Measurements from ENCODE around the gene KAZN.

The KAZN gene

DNA sequence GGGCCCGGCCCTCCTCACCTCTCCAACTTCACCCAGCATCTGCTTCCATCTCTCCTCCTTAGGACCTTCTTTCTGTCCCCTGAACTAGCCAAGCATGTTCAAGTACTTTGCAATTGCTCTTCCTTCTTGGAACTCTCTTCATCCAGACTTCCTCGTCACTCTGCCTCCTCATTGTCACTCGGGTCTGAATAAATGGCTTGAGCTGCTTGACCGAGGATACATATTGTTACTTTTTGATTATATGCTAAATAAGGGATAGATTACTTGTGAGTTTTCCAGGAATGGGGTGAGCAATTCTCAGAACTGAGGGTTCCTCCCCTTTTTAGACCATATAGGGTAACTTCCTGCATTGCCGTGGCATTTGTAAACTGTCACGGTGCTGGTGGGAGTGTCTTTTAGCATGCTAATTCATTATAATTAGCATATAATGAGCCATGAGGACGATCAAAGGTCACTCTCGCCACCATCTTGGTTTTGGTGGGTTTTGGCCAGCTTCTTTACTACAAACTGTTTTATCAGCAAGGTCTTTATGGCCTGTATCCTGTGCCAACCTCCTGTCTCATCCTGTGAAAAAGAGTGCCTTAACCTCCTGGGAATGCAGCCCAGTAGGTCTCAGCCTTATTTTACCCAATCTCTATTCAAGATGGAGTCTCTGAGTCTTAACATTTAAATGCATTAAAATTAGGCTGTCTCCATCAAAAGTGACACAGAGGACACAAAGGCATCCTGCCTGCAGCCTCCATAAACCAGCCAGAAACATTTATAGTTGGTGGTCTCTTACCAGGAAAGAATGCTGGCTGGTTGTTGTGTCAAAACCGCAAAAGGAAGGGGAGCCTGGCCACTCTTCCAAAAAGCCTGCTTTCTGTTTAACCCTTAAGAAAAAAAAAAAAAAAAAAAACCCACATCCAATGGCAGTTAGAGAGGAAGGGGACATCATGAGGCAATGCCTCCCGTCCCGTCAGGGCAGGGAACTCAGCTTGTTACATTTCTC is 179.3 kb downstream of the KAZN start:
- no peak for DNase-seq

DNA sequence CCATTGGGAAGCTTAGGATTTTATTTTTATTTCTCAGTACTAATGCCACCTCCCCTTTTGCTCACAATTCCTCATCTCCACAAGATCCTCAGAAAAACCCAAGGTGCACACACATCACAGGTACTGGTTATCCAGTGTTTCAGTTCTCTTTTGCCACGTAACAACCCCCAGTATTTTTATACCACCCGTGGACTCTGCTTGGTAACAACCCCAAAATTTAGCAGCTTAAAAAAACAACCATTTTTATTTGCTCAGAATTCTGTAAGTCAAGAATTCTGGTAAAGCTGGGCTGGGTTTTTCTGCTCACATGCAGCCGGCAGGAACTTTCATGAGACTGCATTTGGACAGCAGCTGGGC is 180.0 kb downstream of the KAZN start:
- no peak for DNase-seq

DNA sequence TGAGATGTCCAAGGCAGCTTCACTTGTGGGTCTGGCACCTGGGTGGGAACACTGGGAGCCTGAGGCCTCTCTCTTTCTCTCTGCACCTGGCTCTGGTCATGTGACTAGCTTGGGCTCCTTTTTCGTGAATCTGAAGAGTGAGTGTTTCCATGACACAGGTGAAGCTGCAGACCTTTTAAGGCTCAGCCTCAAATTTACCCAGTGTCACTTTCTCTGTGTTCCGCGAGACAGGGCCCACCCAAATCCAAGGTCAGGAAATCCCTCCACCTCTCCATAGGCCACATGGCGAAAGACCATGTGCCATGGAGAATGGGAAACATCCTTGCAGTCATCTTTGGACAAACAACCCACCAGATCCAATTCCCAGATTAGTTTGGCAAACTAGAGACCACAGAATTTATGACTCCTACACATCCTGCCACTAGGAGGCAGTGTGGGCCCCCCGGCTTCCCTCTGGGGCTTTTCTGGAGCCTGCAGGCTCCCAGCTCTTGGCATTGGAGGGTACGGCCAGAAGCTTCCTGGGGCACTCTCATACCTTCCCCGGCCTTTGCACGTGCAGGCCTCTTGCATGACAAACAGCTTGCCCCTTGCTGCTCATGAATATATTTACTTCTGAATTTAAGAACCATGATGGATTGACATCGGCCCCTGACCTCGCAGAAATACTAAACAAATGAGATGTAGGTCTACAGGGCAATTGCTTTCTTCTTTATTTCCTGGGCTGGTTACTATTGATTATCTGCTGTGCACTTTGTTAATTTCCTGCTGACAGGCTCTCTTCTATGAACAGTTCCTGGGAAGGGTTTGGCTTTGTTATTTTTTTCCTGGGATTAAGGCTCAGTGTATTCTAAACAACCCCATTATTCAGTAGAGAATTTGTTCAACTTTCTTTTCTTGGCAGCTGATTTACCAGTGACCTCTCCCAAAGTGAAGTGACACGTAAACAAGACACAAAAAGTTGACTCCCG is 180.7 kb downstream of the KAZN start:
- peak; percentile 26 for DNase-seq

DNA sequence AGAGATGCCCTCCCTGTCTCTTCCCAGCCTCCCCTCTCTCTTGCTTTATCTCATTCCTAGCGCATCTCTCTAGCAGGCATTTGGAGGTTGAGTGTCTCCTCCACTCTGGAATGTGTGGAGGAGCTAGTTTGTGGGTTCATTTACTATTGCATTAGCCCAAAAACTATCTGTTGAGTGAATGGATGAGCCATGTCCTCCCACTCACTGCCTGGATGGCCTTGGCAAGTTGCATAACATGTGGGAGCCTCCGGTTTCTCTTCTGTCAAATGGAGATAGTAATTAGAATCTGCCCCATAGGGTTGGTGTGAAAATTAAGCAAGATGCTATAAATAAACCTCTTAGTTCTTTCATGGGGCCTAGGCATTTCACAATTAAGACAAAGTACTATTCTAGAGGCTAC is 181.8 kb downstream of the KAZN start:
- no peak for DNase-seq

DNA sequence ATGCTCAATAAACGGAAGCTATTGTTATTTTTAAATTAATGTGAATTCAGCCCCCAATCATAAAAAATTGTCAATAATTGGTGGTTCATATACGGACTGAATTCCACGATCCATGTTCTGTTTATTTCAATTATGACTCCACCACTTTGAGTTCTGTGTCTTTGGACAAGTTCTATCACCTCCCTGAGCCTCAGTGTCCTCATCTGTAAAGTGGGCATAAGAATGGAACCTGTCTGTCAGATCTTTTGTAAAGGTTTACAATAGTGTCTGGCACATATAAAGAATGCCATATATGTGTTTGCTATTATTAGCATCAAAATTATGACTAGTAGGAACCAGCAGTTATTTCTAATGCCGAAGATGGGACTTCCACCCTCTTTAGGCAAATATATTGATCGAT is 183.3 kb downstream of the KAZN start:
- no peak for DNase-seq

DNA sequence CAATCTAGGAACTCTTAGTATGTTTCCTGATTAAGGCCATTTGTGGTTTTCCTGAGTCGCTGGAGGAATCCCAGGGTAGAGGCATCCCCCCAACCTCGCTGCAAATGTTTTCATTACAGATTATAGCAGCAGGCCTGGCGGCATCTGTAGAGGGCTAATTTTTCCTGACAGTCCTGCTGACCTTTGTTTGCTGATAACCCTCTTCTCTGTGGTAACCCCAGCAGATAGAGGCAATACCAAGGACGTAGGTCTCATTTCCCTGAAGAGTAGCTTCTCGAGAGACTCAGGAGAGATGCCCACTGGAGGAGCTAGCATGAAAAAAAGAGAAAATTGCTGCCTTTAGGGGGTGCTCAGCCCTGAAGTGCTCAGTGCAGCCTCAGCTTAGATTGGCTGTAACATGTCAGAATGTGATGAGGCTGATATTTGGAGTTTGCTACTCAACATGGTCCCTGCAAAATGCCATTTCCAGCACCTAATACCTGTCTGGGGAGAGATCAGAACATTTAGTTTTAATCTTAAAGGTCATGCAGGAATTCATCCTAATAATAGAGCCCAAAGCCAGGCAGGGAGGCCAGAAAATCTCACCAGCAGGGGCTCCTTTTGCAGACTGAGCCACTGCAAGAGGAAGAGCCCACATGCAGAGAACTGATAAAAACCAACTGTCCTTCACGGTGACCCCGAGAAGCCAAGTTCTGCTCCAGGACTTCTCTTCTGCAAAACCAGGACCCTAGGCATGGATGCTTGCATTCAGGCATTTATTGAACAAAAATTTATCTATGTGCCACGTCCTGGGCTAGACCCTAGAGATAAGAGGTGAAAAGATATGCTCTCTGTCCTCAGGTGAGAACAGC is 184.5 kb downstream of the KAZN start:
- peak; percentile 11 for DNase-seq

DNA sequence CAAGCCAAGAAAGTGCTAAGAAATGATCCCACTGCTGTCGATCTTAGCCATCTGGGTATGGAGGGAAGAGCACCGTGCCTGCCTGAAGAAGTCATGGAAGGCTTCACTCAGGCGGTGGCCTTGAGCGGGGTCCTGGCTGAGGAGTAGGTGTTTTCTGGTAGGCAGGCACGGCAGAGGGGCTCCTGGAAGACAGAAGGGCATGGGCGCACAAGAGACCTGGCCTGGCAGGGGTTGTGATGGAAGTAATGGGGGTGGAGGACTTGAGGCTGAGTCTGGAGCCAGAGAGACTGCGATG is 185.1 kb downstream of the KAZN start:
- DNase-seq, result no peak

DNA sequence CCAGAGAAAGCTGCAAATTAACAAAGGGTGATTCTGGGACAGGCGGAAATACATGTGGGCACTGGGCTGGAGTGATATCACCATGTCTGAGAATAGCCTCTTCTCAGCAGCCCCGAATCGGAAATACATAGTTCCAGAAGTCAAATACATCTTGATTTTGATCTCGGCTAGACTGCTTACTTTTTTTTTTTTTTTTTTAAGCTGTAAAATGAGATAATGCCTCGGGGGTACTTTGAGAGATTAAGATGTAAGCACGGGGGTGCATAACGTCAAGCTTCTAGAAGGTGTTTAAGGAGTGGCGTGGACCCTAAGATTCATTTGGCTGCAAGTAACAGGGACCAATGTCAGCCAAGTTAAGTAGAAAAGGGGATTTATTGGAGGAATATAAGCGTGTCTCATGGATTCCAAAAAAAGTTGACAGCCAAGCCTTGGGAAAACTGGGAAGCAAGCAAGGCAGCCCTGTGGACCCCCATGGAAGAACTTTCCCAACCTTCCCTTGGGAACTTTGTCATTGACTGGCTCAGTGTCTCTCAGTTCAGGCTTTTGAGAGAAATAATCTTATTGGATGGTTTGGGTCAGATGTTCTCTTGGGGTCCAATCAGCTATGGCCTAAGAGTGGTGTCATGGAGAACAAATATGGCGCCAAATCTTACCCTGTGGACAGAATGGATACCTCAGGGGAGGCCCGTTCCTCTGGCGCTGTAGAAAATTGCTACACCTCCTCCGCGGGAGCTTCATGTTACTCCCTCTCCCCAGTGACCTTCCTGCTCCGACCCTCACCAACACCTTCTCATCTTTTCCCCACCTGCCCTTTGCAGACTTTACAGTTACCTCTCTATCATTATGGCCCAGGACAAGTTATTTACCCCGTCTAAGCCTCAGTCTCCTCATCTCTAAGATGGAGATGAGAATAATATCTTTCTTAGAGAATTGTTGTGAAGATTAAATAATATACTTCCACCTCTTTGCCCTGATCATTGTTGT is 186.6 kb downstream of the KAZN start:
- no peak for DNase-seq

DNA sequence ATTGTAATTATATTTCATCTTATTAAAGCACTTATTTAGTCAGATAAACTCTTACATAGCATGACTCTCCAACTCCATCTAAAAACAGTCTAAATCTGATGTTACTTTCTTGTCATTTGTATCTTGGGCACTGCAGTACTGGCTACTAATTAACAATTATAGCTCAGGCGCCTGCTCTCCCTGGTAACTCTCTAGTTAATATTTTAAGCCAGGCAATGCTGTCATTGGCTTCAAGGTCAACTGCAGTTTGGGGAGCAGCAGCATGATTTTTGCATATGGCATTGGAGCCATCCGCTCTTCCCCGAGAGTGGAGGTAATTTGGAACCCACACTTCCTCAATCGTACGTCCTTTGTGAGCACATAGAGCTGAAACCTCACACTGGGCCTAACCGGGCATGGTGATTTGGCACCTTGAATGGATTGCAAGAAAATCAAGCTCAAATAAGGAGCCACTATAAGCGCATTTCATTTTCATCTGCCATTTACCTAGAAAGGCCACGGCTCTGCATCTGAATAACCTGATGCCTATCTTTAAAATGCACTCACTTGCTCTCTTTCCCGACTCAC is 187.7 kb downstream of the KAZN start:
- DNase-seq, result no peak

DNA sequence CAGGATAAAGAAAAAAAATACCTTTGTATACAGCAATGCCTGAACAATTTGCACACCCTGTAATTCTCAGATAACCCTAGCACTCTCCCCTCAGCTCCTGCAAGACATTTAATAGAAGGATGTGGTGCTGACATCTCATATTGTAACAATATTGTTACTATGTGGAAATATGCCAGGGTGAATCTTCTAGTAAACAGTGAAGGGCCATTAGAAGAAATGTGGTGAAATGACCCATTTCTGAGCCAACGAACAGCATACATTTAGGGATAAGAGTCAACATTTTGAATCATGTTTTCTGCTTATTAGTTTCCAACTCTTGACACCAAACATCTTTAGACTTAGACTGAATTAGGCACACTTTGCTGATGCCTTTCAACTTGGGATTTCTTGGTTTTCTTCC is 188.2 kb downstream of the KAZN start:
- DNase-seq, result no peak

DNA sequence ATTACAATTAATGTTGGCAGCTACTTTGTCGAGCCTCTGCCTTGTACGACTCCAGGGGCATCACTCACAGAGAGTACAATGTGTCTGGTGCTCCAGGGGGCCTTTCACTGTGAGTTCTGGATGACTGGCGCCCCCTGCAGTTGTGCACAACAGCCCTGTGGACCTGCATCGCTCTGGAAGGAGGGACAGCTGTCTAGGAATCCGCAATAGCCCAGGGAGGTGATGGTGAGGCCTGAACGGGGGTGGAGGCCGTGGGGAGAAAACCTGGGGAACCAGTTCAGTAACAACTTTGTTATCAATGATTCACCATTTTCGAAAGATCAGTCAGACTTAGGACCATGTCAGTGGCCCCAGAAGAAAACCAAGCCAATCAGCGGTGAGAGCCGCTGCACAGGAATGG is 189.1 kb downstream of the KAZN start:
- no peak for DNase-seq

DNA sequence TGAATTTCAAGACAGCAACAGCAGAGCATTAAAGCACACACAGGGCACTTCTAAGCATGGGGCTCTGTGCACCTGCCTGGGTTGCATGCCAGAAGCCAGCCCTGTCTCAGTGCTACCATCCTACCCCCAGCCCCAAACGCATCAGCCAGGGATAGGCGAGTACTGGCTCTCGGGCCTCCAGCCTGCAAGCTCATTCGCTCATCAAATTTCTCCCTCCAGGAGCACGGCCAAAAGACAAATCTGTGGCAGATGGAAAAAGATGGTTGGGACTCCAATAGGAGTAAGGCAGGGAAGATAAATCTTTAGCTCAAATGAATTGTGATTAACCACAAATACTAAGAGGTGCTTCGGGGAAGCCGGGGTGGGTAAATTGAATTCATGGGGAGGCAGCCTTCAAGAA is 189.6 kb downstream of the KAZN start:
- DNase-seq, result no peak

DNA sequence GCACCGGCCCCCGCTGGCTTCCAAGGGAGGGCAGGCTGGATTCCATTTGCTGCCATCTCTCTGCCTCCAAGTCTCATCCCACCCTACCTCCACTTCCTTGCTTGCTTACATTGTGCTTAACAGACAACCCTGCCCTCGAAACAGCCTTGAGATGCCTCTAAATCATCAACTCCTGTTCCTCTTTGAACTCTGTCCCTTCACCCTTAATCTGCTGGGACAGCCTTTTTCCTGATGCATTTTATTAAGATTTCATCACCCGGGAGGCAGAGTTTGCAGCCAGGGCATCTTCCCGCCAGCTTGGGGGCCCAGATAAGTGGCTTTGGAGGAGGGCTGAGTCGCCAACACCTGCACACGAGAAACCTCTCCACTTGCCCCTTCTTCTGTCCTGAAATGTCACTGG is 192.5 kb downstream of the KAZN start:
- DNase-seq, result no peak

DNA sequence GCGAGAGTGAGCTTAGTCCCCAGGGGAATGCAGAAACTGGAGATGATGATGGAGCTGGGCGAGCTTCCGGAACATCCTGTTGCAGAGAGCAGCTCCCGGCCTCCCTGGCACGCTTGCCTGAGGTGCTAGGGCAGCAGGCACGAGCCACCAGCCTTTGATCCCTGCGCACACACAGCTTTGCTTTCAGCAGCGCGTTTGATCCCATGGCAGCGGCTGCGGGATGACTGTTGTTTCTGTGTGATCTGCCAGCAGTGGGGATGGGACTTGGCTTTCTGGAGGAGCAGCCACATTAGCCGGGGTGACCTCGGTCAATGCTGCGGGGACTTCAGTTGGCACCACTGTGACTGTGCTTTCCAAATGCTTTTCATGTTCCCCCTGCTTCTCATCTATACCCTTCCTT is 193.2 kb downstream of the KAZN start:
- no peak for DNase-seq

DNA sequence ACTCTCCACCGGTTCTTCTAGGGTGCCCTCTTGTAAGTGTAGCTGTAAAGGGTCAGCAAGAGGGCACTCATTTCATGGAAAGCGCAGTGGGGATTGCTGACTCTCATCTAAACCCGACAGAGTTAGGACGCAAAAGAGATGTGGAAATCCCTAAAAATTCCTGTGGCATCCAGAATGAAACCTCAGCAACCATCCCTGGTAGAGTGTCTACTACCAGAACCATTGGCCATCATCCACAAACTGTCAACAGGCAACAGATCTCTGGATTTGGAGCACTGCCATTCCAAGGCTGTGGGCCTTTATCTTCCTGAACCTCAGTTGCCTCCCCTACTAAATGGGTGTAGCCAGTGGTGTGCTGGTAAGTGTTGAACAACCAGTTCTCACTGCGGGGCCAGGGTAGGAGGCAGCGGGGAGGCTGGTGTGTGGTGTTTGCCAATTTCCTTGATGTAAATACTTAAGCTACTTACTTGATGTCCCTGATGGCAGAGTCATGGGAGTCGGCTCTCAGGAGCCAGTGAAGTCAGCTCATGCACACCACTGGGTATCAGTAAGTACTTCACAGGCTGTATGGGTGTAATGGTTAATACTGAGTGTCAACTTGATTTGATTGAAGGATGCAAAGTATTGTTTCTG is 195.8 kb downstream of the KAZN start:
- peak; percentile 66 for DNase-seq

DNA sequence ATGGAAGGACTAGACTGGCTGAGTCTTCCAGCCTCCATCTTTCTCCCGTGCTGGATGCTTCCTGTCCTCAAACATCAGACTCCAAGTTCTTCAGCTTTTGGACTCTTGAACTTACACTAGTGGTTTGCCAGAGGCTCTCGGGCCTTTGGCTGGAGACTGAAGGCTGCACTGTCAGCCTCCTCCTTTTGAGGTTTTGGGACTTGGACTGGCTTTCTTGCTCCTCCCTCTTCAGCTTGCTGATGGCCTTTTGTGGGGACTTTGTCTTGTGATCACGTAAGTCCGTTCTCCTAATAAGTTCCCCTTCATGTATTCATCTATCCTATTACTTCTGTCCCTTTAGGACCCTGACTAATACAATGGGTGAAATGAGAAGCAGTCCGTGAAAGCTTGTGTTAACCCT is 196.4 kb downstream of the KAZN start:
- DNase-seq, result no peak

DNA sequence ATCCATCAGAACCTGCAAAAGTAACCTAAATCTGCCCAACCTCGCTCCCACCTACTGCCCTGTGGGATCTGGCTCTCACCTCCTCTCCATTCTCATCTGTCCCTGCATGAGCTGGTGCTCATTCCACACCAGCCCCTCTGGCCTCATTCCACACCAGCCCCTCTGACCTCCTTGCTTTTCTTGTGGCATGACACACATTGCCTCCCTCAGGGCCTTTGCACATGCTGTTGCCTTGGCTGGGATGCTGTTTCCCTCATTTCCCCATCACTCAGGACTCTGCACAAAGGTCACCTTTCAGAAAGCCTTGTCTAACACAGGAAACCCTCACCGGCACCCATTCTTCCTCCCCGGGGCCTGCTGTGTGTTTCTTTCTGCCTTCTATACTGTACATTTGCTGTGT is 197.1 kb downstream of the KAZN start:
- no peak for DNase-seq

DNA sequence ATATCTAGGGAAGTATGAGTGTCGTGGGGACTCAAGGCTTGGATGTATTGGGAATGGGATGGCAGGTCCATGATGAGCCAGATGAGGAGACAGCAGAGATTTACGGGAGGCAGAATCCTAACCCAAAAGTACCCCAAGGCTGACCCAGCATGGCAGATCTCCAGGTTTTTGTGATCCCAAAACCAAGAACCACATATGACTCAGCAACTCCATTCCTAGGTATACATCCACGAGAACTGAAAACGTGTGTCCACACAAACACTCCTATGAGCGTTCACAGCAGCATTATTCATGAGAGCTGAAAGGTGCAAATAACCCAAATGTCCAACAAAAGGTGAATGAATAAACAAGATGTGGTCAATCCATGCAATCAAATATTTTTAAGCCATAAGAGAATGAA is 201.5 kb downstream of the KAZN start:
- DNase-seq, result no peak

DNA sequence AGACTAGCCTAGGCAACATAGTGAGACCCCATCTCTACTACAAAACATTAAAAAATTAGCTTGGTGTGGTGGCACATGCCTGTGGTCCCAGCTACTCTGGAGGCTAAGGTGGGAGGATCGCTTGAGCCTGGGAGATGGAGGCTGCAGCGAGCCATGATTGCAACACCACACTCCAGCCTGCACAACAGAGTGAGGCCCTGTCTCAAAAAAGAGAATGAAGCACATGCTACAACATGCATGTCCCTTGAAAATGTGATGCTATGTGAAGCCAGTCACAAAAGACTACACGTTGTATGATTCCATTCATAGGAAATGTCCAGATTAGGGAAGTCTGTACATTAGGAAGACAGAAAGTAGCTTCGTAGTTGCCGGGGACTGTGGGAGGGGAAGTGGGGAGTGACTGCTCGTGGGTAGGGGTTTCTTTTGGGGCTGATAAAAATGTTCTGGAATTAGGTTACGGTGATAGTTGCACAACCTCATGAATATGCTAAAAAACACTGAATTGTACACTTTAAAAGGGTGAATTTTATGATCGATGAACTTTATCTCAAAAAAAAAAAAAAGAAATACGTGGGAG is 202.1 kb downstream of the KAZN start:
- DNase-seq, result no peak
